Muscle layer of colon (tissue), 2 donors: ENCODE results near the gene RNU5B-1.

ENCODE experiments used
- H3K27ac ChIP-seq: one replicate; pipeline ENCODE4 v1.7.0; 2013; ENCODE audit warnings: low read depth, mild to moderate bottlenecking, low read length, moderate library complexity
- H3K27me3 ChIP-seq, 2 donors: one replicate each; pipeline ENCODE4 v1.7.0; 2013; ENCODE audit warnings: low read length in 2 of 2, mild to moderate bottlenecking in 2 of 2; ENCODE audit not compliant: insufficient read depth in 2 of 2, control insufficient read depth in 1 of 2
- H3K36me3 ChIP-seq: one replicate; pipeline ENCODE4 v1.7.0; 2013; ENCODE audit warnings: mild to moderate bottlenecking, low read length; ENCODE audit not compliant: insufficient read depth
- H3K4me1 ChIP-seq: one replicate; pipeline ENCODE4 v1.7.0; 2013; ENCODE audit warnings: mild to moderate bottlenecking, low read length; ENCODE audit not compliant: insufficient read depth
- H3K4me3 ChIP-seq, 2 donors: one replicate each; pipeline ENCODE4 v1.7.0; 2013; ENCODE audit warnings: low read length in 2 of 2, low read depth in 1 of 2, mild to moderate bottlenecking in 1 of 2, moderate library complexity in 1 of 2
- H3K9ac ChIP-seq: one replicate; pipeline ENCODE4 v1.7.0; 2013; ENCODE audit warnings: low read length
- H3K9me3 ChIP-seq: one replicate; pipeline ENCODE4 v1.7.0; 2013; ENCODE audit warnings: mild to moderate bottlenecking, low read length
- donor health status: abdominal sarcoma.
- donor health status: Adenocarcinoma of cecum.

RNU5B-1 gene

GRCh38 chr15:65310431-65311137, 6.1 kb downstream of the RNU5B-1 start:
- Histone ChIP-seq H3K9ac (no peak overlapping the region), H3K4me1 (no peaks in the 10 kb centered on the region), H3K4me3 (no peak overlapping the region), H3K27me3 (no peaks in the 10 kb centered on the region), H3K9me3 (no peaks in the 10 kb centered on the region), H3K36me3 (no peaks in the 10 kb centered on the region), H3K27ac (no peak overlapping the region)

GRCh38 chr15:65311760-65312159, 7.3 kb downstream of the RNU5B-1 start:
- H3K27me3 ChIP-seq = no peaks in the 10 kb centered on the region
- H3K4me1 ChIP-seq = no peaks in the 10 kb centered on the region
- H3K36me3 ChIP-seq = no peaks in the 10 kb centered on the region
- H3K4me3 ChIP-seq = no peak overlapping the region
- H3K9me3 ChIP-seq = no peaks in the 10 kb centered on the region
- no peak overlapping the region for H3K27ac ChIP-seq
- H3K9ac ChIP-seq = no peak overlapping the region

GRCh38 chr15:65312400-65312916, 8.0 kb downstream of the RNU5B-1 start:
- Histone ChIP-seq H3K27ac (no peak overlapping the region), H3K4me1 (no peaks in the 10 kb centered on the region), H3K9me3 (no peaks in the 10 kb centered on the region), H3K27me3 (no peaks in the 10 kb centered on the region), H3K36me3 (no peaks in the 10 kb centered on the region), H3K4me3 (no peak overlapping the region), H3K9ac (no peak overlapping the region)

- Histone ChIP-seq H3K27ac (no peak overlapping the region), H3K27me3 (no peaks in the 10 kb centered on the region), H3K36me3 (no peaks in the 10 kb centered on the region), H3K4me1 (peaks cover 7% of the 10 kb centered on the region), H3K4me3 (no peak overlapping the region), H3K9ac (no peak overlapping the region), H3K9me3 (no peaks in the 10 kb centered on the region)
Measured at GRCh38 chr15:65318870-65319356, 14.4 kb downstream of the RNU5B-1 start.

- no peak overlapping the region for H3K9ac ChIP-seq
- peaks cover 7% of the 10 kb centered on the region for H3K4me1 ChIP-seq
- H3K36me3 ChIP-seq = no peaks in the 10 kb centered on the region
- no peak overlapping the region for H3K27ac ChIP-seq
- H3K4me3 ChIP-seq = no peak overlapping the region
- no peaks in the 10 kb centered on the region for H3K9me3 ChIP-seq
- H3K27me3 ChIP-seq = no peaks in the 10 kb centered on the region
Measured at GRCh38 chr15:65323071-65323511, 18.6 kb downstream of the RNU5B-1 start.

- Histone ChIP-seq H3K27me3 (no peaks in the 10 kb centered on the region), H3K9ac (no peak overlapping the region), H3K4me1 (peaks cover 7% of the 10 kb centered on the region), H3K27ac (no peak overlapping the region), H3K9me3 (no peaks in the 10 kb centered on the region), H3K36me3 (no peaks in the 10 kb centered on the region), H3K4me3 (no peak overlapping the region)
Measured at GRCh38 chr15:65326117-65326526, 21.6 kb downstream of the RNU5B-1 start.

- Histone ChIP-seq H3K9me3 (no peaks in the 10 kb centered on the region), H3K36me3 (no peaks in the 10 kb centered on the region), H3K4me1 (peaks cover 7% of the 10 kb centered on the region), H3K27ac (no peak overlapping the region), H3K4me3 (no peak overlapping the region), H3K27me3 (no peaks in the 10 kb centered on the region), H3K9ac (no peak overlapping the region)
Measured at GRCh38 chr15:65326818-65327217, 22.3 kb downstream of the RNU5B-1 start.

- Histone ChIP-seq H3K27me3 (no peaks in the 10 kb centered on the region), H3K4me1 (peaks cover 4% of the 10 kb centered on the region), H3K9me3 (no peaks in the 10 kb centered on the region), H3K36me3 (no peaks in the 10 kb centered on the region), H3K27ac (no peak overlapping the region), H3K4me3 (no peak overlapping the region), H3K9ac (no peak overlapping the region)
Measured at GRCh38 chr15:65327651-65328393, 23.3 kb downstream of the RNU5B-1 start.

GRCh38 chr15:65328506-65329287, 24.2 kb downstream of the RNU5B-1 start:
- H3K27ac ChIP-seq = no peak overlapping the region
- H3K36me3 ChIP-seq = no peaks in the 10 kb centered on the region
- no peaks in the 10 kb centered on the region for H3K4me1 ChIP-seq
- no peaks in the 10 kb centered on the region for H3K27me3 ChIP-seq
- H3K9me3 ChIP-seq = no peaks in the 10 kb centered on the region
- H3K4me3 ChIP-seq = no peak overlapping the region
- H3K9ac ChIP-seq = no peak overlapping the region

GRCh38 chr15:65329288-65329983, 25.0 kb downstream of the RNU5B-1 start:
- no peaks in the 10 kb centered on the region for H3K27me3 ChIP-seq
- H3K27ac ChIP-seq = no peak overlapping the region
- H3K36me3 ChIP-seq = no peaks in the 10 kb centered on the region
- no peak overlapping the region for H3K9ac ChIP-seq
- H3K4me1 ChIP-seq = no peaks in the 10 kb centered on the region
- no peak overlapping the region for H3K4me3 ChIP-seq
- no peaks in the 10 kb centered on the region for H3K9me3 ChIP-seq
